Measurements from ENCODE around the gene LILRB2. TPM values are rescaled to one million over a fixed set of nuclear protein-coding genes. Genes with fewer than 3 reads are reported as not detected.
A peak's percentile ranks its signal among the peaks of the same experiment; 100 is the strongest.

The LILRB2 gene
- total and polyA plus RNA-seq, 9 of the 15 experiments (the other 6 are each of a cell fraction or from before 2014, with no cell fraction given), result not detected

GRCh38 chr19:54231077-54231931 is 49.6 kb downstream of the LILRB2 start (continued):
- TF ChIP-seq JUN (IDR thresholded peaks at IDR 0.05; ENCODE audit: borderline replicate concordance, low read depth, low read length) (peak; percentile 77), JUN (CRISPR knock-in tag; IDR thresholded peaks at IDR 0.05; ENCODE audit: borderline replicate concordance) (no peak), ZBTB5 (IDR thresholded peaks at IDR 0.05) (no peak), CXXC5 (CRISPR knock-in tag; IDR thresholded peaks at IDR 0.05) (no peak), TGIF2 (CRISPR knock-in tag; IDR thresholded peaks at IDR 0.05) (no peak), SRSF9 (IDR thresholded peaks at IDR 0.05; ENCODE audit: borderline replicate concordance, low read depth, low read length) (no peak), TBL1XR1 (IDR thresholded peaks at IDR 0.05; ENCODE audit: low read length in 2 of 2) (peak in 1 of 2 experiments; percentile 68; a peak in 1 of 4 replicates), ARID1B (IDR thresholded peaks at IDR 0.05) (peak; percentile 59), ZEB2 (IDR thresholded peaks at IDR 0.05) (peak; percentile 88), ETS2 (tag; IDR thresholded peaks at IDR 0.05; ENCODE audit: borderline replicate concordance, poor library complexity, severe bottlenecking) (no peak), RAD51 (IDR thresholded peaks at IDR 0.05; ENCODE audit: borderline replicate concordance, low read depth) (peak; percentile 49), BRF1 (IDR thresholded peaks at IDR 0.05; ENCODE audit: borderline replicate concordance, extremely low read depth, insufficient read length) (no peak), REST (IDR thresholded peaks at IDR 0.05; ENCODE audit: borderline replicate concordance) (peak; percentile 92), REST (CRISPR knock-in tag; IDR thresholded peaks at IDR 0.05; ENCODE audit: low read depth) (no peak)
